B cell (primary cell): ENCODE results near the gene TOM1L2. TPM values are rescaled to one million over a fixed set of nuclear protein-coding genes. Genes with fewer than 3 reads are reported as not detected.

ENCODE experiments used
- ATAC-seq: fragments of 200-7000 bp; cut with Tn5 transposase; one replicate; pipeline ENCODE4 v1.10.0; 2021; ENCODE audit warnings: low read depth, mild to moderate bottlenecking, moderate number of reproducible peaks, moderate library complexity
- CTCF ChIA-PET: fragments of 350-600 bp; sonication (Branson Sonifier 250); formaldehyde crosslinking; loops from one replicate; lab custom pipeline; 2021; ENCODE audit warnings: antibody characterized with exemption, inconsistent platforms; lab: Charles Lee
- POLR2A ChIA-PET: fragments of 350-600 bp; sonication (Branson Sonifier 250); formaldehyde crosslinking; loops from one replicate; lab custom pipeline; 2021; ENCODE audit warnings: antibody characterized with exemption; lab: Charles Lee
- DNase-seq: peaks from one replicate; pipeline ENCODE4 v3.0.0; 2013
- H2AFZ ChIP-seq: 2 replicates; pipeline ENCODE4 v1.6.1; 2012; ENCODE audit warnings: mild to moderate bottlenecking, low read depth, low read length; ENCODE audit not compliant: insufficient read depth, poor library complexity, severe bottlenecking
- H3K27ac ChIP-seq, 2 donors: 1 replicate in 1 of 2; 2 replicates in 1 of 2; pipeline ENCODE4 v1.5.1; 2012 to 2013; ENCODE audit warnings: low read length in 2 of 2, mild to moderate bottlenecking in 2 of 2, moderate library complexity in 1 of 2
- H3K27me3 ChIP-seq, 4 experiments: fragments of 200-600 bp in 1 of 4; sonication (generic) in 1 of 4; replicated peaks in 1 of 4; 1 replicate in 2 of 4; 2 replicates in 2 of 4; pipeline versions ENCODE4 v1.6.1 to v1.7.0; 2013 to 2016; ENCODE audit warnings: low read length in 3 of 4, mild to moderate bottlenecking in 2 of 4, mixed read lengths in 1 of 4, moderate library complexity in 1 of 4; ENCODE audit not compliant: insufficient read depth in 4 of 4, control insufficient read depth in 3 of 4; ENCODE audit errors: control extremely low read depth in 1 of 4
- H3K36me3 ChIP-seq, 2 experiments: replicated peaks in 1 of 2; 1 replicate in 1 of 2; 2 replicates in 1 of 2; pipeline versions ENCODE4 v1.6.1 to v1.7.1; 2013; ENCODE audit warnings: low read length in 1 of 2; ENCODE audit not compliant: insufficient read depth in 2 of 2, control insufficient read depth in 1 of 2; ENCODE audit errors: control extremely low read depth in 1 of 2, extremely low read depth in 1 of 2
- H3K4me1 ChIP-seq, 2 donors: fragments of 200-600 bp in 1 of 2; sonication (generic) in 1 of 2; 1 replicate in 1 of 2; 2 replicates in 1 of 2; pipeline versions ENCODE4 v1.5.1 to v1.6.1; 2013 to 2017; ENCODE audit warnings: low read length in 2 of 2; ENCODE audit not compliant: control insufficient read depth in 2 of 2, insufficient read depth in 2 of 2
- H3K4me2 ChIP-seq: replicated peaks from 2 replicates; pipeline ENCODE3; 2012; ENCODE audit warnings: mild to moderate bottlenecking, low read depth, low read length; ENCODE audit not compliant: poor library complexity, severe bottlenecking
- H3K4me3 ChIP-seq, 5 experiments: fragments of 200-600 bp in 1 of 5; sonication (generic) in 1 of 5; 1 replicate in 3 of 5; 2 replicates in 2 of 5; pipeline versions ENCODE4 v1.5.1 to v1.7.0; 2011 to 2016; ENCODE audit warnings: low read length in 4 of 5, mild to moderate bottlenecking in 4 of 5, low read depth in 2 of 5, control low read depth in 1 of 5, moderate library complexity in 1 of 5; ENCODE audit not compliant: insufficient read depth in 1 of 5; ENCODE audit errors: control extremely low read depth in 1 of 5, extremely low read depth in 1 of 5
- H3K79me2 ChIP-seq: fragments of 200-600 bp; sonication (generic); one replicate; pipeline ENCODE4 v1.6.0; 2016; ENCODE audit warnings: low read length; ENCODE audit not compliant: control insufficient read depth, insufficient read depth
- H3K9ac ChIP-seq: fragments of 200-600 bp; sonication (generic); 2 replicates; pipeline ENCODE4 v1.6.1; 2017; ENCODE audit warnings: mild to moderate bottlenecking, low read length, moderate library complexity
- H3K9me3 ChIP-seq, 3 donors: one replicate each; pipeline versions ENCODE4 v1.6.1 to v1.7.1; 2013; ENCODE audit warnings: low read length in 2 of 3; ENCODE audit not compliant: control insufficient read depth in 2 of 3, insufficient read depth in 1 of 3; ENCODE audit errors: control extremely low read depth in 1 of 3
- H4K20me1 ChIP-seq: 2 replicates; pipeline ENCODE4 v1.6.0; 2012; ENCODE audit warnings: mild to moderate bottlenecking, low read length; ENCODE audit not compliant: insufficient read depth, control insufficient read depth, poor library complexity, severe bottlenecking
- H3K27ac Mint-ChIP-seq: one replicate; pipeline ENCODE4 v1.8.0; 2021; ENCODE audit warnings: mixed read lengths
- H3K27me3 Mint-ChIP-seq: one replicate; pipeline ENCODE4 v1.8.0; 2021; ENCODE audit warnings: mixed read lengths
- H3K4me1 Mint-ChIP-seq: one replicate; pipeline ENCODE4 v1.8.0; 2021; ENCODE audit warnings: mixed read lengths
- H3K4me3 Mint-ChIP-seq: one replicate; pipeline ENCODE4 v1.8.0; 2021; ENCODE audit warnings: mixed read lengths
- H3K9me3 Mint-ChIP-seq: one replicate; pipeline ENCODE4 v1.8.0; 2022; ENCODE audit warnings: mixed read lengths; ENCODE audit not compliant: insufficient read depth
- EZH2 ChIP-seq: IDR thresholded peaks from 2 replicates; pipeline ENCODE4 v1.6.1; 2012; ENCODE audit warnings: borderline replicate concordance, low read depth, mild to moderate bottlenecking, moderate library complexity, low read length; ENCODE audit not compliant: insufficient read depth, poor library complexity, severe bottlenecking
- whole genome bisulfite sequencing: methylation state at CpG from one replicate; pipeline ENCODE4 v1.1.5; 2013; ENCODE audit warnings: missing lambda C conversion rate; ENCODE audit not compliant: insufficient coverage; 5-methylcytosine and 5-hydroxymethylcytosine counted together
- intact Hi-C: fragments of 100-400 bp; cut with micrococcal nuclease; formaldehyde crosslinking; loops from one replicate; pipeline ENCODE4 v1.10.0; 2022
- polyA plus RNA-seq: library from polyadenylated mRNA; depleted of rRNA; stranded (reverse); fragments of >200 nt; gene quantifications from 2 replicates; pipeline ENCODE4 v1.2.3, GENCODE V29; 2012
- total RNA-seq, 2 donors: library from RNA; stranded (reverse); fragments of 120-200 nt in 1 of 2; gene quantifications; 1 replicate in 1 of 2; 2 replicates in 1 of 2; pipeline versions ENCODE4 v1.2.3 to v1.2.4, GENCODE V29; 2013 to 2022
- TF ChIP-seq, protein P1 (sequence below): fragments of 200-600 bp; IDR thresholded peaks from one replicate; pipeline ENCODE4 v1.8.0; 2022; ENCODE audit warnings: antibody characterized with exemption, mild to moderate bottlenecking

The TOM1L2 gene
- total and polyA plus RNA-seq, 2 donors (not counting 1 experiment from before 2014, with no cell fraction given): 25.1 to 29.7 TPM

DNA sequence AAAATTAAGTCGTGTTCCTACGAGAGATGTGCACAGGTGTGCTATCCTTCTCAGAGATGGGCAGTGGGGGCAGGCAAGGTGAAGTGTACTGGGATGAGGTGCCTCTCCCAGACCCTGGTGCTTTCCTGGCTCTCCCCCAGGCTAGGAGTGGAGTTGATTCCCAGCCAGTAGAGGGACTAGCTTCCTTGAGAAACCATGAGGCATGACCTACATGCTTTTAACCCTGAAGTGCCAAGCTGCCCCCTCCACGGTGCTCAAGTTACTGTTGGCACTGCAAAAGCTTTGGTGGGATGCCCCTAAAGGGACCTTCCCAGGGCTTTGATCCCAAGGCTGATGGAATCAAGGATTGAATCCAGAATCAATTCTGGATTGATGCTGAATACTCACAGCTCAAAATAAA is 88.4 kb downstream of the TOM1L2 start:
- Mint-ChIP-seq H3K27me3 (no peaks in the 10 kb centered on the region), H3K4me3 (no peak overlapping the region), H3K9me3 (no peaks in the 10 kb centered on the region), H3K4me1 (no peaks in the 10 kb centered on the region), H3K27ac (no peak overlapping the region)
- Histone ChIP-seq H3K79me2 (no peaks in the 10 kb centered on the region), H3K4me2 (no peak overlapping the region), H3K9me3 (no peaks in the 10 kb centered on the region), H4K20me1 (no peaks in the 10 kb centered on the region), H3K27me3 (no peaks in the 10 kb centered on the region), H3K9ac (no peak overlapping the region), H3K36me3 (peaks cover 0 to 45% of the 10 kb centered on the region in 2 experiments), H3K27ac (no peak overlapping the region), H2AFZ (no peak overlapping the region), H3K4me1 (no peaks in the 10 kb centered on the region), H3K4me3 (no peak overlapping the region)
- DNase-seq (no peak), ATAC-seq (no peak)
- POLR2A ChIA-PET: no interaction called here
- intact Hi-C loops: no loop called here
- CTCF ChIA-PET: no interaction called here
- TF ChIP-seq, protein P1, sequence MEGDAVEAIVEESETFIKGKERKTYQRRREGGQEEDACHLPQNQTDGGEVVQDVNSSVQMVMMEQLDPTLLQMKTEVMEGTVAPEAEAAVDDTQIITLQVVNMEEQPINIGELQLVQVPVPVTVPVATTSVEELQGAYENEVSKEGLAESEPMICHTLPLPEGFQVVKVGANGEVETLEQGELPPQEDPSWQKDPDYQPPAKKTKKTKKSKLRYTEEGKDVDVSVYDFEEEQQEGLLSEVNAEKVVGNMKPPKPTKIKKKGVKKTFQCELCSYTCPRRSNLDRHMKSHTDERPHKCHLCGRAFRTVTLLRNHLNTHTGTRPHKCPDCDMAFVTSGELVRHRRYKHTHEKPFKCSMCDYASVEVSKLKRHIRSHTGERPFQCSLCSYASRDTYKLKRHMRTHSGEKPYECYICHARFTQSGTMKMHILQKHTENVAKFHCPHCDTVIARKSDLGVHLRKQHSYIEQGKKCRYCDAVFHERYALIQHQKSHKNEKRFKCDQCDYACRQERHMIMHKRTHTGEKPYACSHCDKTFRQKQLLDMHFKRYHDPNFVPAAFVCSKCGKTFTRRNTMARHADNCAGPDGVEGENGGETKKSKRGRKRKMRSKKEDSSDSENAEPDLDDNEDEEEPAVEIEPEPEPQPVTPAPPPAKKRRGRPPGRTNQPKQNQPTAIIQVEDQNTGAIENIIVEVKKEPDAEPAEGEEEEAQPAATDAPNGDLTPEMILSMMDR: no peak
- TF ChIP-seq EZH2: no peak
- 96% methylated on average over 3 of the region's 3 CpGs for WGBS

DNA sequence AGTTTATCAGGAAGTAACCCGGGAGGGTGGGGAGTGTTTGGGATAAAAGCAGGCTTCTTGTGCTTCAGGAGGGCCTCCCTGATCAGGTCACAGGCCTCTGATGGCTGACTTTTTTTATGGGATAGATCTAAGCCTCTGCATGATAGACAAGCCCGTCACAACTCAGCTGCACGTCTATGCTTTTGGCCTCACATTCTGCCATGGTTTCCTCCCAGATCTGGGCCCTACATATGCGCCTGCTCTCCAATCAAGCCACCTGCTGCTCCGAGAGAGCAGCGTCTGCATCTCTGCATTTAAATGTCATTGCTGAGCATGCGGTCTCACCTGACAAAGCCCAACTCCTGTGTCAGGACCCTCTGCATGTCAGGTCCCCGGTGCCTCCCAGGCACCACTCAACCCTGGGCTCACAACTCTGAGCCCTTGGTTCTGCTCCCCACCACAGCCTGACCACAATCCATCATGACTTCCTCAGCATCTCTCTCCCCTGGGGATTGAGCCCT is 90.1 kb downstream of the TOM1L2 start:
- no peaks in the 10 kb centered on the region for H3K9me3 ChIP-seq
- H2AFZ ChIP-seq: no peak overlapping the region
- H3K27ac ChIP-seq: no peak overlapping the region
- Mint-ChIP-seq H3K4me1 (no peaks in the 10 kb centered on the region), H3K9me3 (no peaks in the 10 kb centered on the region), H3K27ac (no peak overlapping the region), H3K27me3 (no peaks in the 10 kb centered on the region), H3K4me3 (no peak overlapping the region)
- H3K36me3 ChIP-seq: peaks cover 0 to 59% of the 10 kb centered on the region in 2 experiments
- H3K4me1 ChIP-seq: no peaks in the 10 kb centered on the region
- POLR2A ChIA-PET: no interaction called here
- H3K27me3 ChIP-seq: no peaks in the 10 kb centered on the region
- DNase-seq (no peak), ATAC-seq (no peak)
- no peak for TF ChIP-seq EZH2
- TF ChIP-seq, protein P1: no peak
- no peak overlapping the region for H3K4me3 ChIP-seq
- intact Hi-C loops: no loop called here
- no peak overlapping the region for H3K9ac ChIP-seq
- no peak overlapping the region for H3K4me2 ChIP-seq
- no peaks in the 10 kb centered on the region for H4K20me1 ChIP-seq
- CTCF ChIA-PET: no interaction called here
- no peaks in the 10 kb centered on the region for H3K79me2 ChIP-seq
- WGBS: 88% methylated on average over 7 of the region's 8 CpGs
